Neutrophil (primary cell): ENCODE measurements around the gene PDGFRB.

Source experiments
- H3K27ac ChIP-seq: fragments of 200-600 bp; sonication (generic); 2 replicates; pipeline ENCODE4 v1.5.1; 2016; ENCODE audit warnings: mild to moderate bottlenecking, moderate library complexity
- H3K27me3 ChIP-seq: fragments of 200-600 bp; sonication (generic); 2 replicates; pipeline ENCODE4 v1.6.0; 2016; ENCODE audit warnings: mild to moderate bottlenecking
- H3K36me3 ChIP-seq: fragments of 200-600 bp; sonication (generic); 2 replicates; pipeline ENCODE4 v1.5.1; 2017
- H3K4me1 ChIP-seq, 2 experiments: fragments of 200-600 bp in 1 of 2; sonication (generic) in 1 of 2; 1 replicate in 1 of 2; 2 replicates in 1 of 2; pipeline versions ENCODE4 v1.5.1 to v1.6.1; 2013 to 2016; ENCODE audit warnings: low read depth in 1 of 2, low read length in 1 of 2, mild to moderate bottlenecking in 1 of 2, moderate library complexity in 1 of 2; ENCODE audit not compliant: control insufficient read depth in 1 of 2, insufficient read depth in 1 of 2
- H3K4me3 ChIP-seq, 2 experiments: fragments of 200-600 bp in 1 of 2; sonication (generic) in 1 of 2; 1 replicate in 1 of 2; 2 replicates in 1 of 2; pipeline ENCODE4 v1.5.1; 2013 to 2016; ENCODE audit warnings: low read depth in 1 of 2, low read length in 1 of 2, mild to moderate bottlenecking in 1 of 2, moderate library complexity in 1 of 2
- H3K9me3 ChIP-seq: fragments of 200-600 bp; sonication (generic); 2 replicates; pipeline ENCODE4 v1.5.1; 2016
- TF ChIP-seq, protein P1 (sequence below): fragments of 200-600 bp; sonication (generic); IDR thresholded peaks from 2 replicates; pipeline ENCODE4 v1.5.1; 2016; ENCODE audit warnings: antibody characterized with exemption

The PDGFRB gene

GRCh38 chr5:150075806-150076205 lies 79.8 kb downstream of the PDGFRB start:
- Histone ChIP-seq H3K4me1 (no peaks in the 10 kb centered on the region), H3K27me3 (no peaks in the 10 kb centered on the region), H3K4me3 (no peak overlapping the region), H3K9me3 (no peaks in the 10 kb centered on the region), H3K27ac (no peak overlapping the region), H3K36me3 (peaks cover 98% of the 10 kb centered on the region)
- TF ChIP-seq, protein P1, sequence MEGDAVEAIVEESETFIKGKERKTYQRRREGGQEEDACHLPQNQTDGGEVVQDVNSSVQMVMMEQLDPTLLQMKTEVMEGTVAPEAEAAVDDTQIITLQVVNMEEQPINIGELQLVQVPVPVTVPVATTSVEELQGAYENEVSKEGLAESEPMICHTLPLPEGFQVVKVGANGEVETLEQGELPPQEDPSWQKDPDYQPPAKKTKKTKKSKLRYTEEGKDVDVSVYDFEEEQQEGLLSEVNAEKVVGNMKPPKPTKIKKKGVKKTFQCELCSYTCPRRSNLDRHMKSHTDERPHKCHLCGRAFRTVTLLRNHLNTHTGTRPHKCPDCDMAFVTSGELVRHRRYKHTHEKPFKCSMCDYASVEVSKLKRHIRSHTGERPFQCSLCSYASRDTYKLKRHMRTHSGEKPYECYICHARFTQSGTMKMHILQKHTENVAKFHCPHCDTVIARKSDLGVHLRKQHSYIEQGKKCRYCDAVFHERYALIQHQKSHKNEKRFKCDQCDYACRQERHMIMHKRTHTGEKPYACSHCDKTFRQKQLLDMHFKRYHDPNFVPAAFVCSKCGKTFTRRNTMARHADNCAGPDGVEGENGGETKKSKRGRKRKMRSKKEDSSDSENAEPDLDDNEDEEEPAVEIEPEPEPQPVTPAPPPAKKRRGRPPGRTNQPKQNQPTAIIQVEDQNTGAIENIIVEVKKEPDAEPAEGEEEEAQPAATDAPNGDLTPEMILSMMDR = no peak

GRCh38 chr5:150075233-150075632 lies 80.4 kb downstream of the PDGFRB start:
- H3K4me1 ChIP-seq = no peaks in the 10 kb centered on the region
- no peaks in the 10 kb centered on the region for H3K27me3 ChIP-seq
- H3K36me3 ChIP-seq = peaks cover 98% of the 10 kb centered on the region
- H3K9me3 ChIP-seq = no peaks in the 10 kb centered on the region
- TF ChIP-seq, protein P1 = no peak
- H3K4me3 ChIP-seq = no peak overlapping the region
- no peak overlapping the region for H3K27ac ChIP-seq

DNA sequence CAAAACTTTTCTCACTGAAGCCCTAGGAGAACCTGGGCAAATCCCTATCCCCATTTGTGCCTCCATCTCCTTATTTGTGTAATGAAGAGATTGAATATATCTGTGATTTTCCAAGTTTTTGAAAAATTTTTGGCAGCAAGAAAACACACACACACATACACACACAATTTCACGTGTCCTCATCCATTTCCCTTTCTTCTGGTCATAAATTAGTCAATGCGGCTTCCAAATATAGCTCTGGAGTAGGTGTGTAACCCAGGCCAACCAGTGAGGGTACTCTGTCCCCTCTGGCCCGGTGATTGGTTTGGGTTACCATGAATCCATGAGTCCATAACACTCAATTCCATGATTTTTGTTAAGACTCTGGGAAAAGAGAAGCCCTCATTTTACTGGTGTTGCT lies 82.0 kb downstream of the PDGFRB start:
- no peaks in the 10 kb centered on the region for H3K9me3 ChIP-seq
- no peak overlapping the region for H3K4me3 ChIP-seq
- TF ChIP-seq, protein P1 = no peak
- no peaks in the 10 kb centered on the region for H3K27me3 ChIP-seq
- H3K27ac ChIP-seq = no peak overlapping the region
- peaks cover 98% of the 10 kb centered on the region for H3K36me3 ChIP-seq
- H3K4me1 ChIP-seq = no peaks in the 10 kb centered on the region

- no peaks in the 10 kb centered on the region for H3K9me3 ChIP-seq
- H3K27ac ChIP-seq = no peak overlapping the region
- H3K4me3 ChIP-seq = no peak overlapping the region
- H3K4me1 ChIP-seq = no peaks in the 10 kb centered on the region
- H3K27me3 ChIP-seq = no peaks in the 10 kb centered on the region
- TF ChIP-seq, protein P1 = no peak
- peaks cover 98% of the 10 kb centered on the region for H3K36me3 ChIP-seq
Measured at GRCh38 chr5:150073086-150073625, 82.5 kb downstream of the PDGFRB start.

- Histone ChIP-seq H3K27me3 (no peaks in the 10 kb centered on the region), H3K9me3 (no peaks in the 10 kb centered on the region), H3K4me1 (no peaks in the 10 kb centered on the region), H3K36me3 (peaks cover 98% of the 10 kb centered on the region), H3K4me3 (no peak overlapping the region), H3K27ac (no peak overlapping the region)
- TF ChIP-seq, protein P1 = no peak
Measured at GRCh38 chr5:150070821-150071220, 84.8 kb downstream of the PDGFRB start.
